ENCODE results near the gene PLXNA1. TPM values are rescaled to one million over a fixed set of nuclear protein-coding genes. Genes with fewer than 3 reads are reported as not detected.

Gene PLXNA1
- total and polyA plus RNA-seq, 10 of the 15 experiments (the other 5 are each of a cell fraction or from before 2014, with no cell fraction given): 0.03 to 16.4 (median 2.5) TPM

DNA sequence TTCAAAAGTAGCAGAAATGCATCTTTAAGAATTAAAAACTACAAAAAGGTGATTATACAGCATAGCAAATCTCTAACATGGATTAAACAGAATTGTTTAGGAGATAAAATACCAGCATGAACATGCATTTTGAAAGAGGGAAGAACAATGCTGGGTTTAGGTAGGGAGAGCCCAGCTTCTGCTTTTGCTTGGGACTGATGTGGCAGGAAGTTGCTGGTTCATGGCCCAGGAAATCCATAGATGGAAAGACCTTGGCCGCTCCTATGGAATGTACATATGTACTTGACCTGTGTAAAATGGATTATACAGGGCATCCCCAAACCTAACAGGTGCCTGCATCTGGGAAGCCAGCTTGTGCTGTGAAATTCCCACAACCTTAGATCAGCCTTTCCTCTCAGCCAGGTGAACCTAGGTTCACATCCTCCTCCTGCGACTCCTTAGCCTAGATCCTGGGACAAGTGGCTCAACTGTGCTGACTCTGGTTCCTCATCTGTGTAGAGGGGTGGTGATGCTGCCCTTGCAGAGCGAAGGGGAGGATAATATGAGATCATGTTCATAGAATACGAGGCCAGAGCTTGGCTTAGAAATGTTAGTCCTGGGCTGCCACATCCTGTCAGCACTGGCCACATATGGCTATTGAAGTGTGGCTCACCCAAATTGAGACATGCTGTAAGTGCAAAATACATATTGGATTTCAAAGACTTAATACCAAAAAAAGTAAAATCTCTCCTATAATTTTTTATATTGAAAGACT is 47.0 kb upstream of the PLXNA1 start (continued):
- no peak for TF ChIP-seq BHLHE40 (IDR thresholded peaks at IDR 0.05; ENCODE audit: borderline replicate concordance in 1 of 2, low read depth in 2 of 2, low read length in 1 of 2)
- no peak for TF ChIP-seq DPF2 (IDR thresholded peaks at IDR 0.05)
- TF ChIP-seq, protein P1, sequence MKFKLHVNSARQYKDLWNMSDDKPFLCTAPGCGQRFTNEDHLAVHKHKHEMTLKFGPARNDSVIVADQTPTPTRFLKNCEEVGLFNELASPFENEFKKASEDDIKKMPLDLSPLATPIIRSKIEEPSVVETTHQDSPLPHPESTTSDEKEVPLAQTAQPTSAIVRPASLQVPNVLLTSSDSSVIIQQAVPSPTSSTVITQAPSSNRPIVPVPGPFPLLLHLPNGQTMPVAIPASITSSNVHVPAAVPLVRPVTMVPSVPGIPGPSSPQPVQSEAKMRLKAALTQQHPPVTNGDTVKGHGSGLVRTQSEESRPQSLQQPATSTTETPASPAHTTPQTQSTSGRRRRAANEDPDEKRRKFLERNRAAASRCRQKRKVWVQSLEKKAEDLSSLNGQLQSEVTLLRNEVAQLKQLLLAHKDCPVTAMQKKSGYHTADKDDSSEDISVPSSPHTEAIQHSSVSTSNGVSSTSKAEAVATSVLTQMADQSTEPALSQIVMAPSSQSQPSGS (IDR thresholded peaks at IDR 0.05; ENCODE audit: low read length): no peak
- TF ChIP-seq TCF12 (IDR thresholded peaks at IDR 0.05; ENCODE audit: low read depth, low read length): no peak
- no peak for TF ChIP-seq BMI1 (IDR thresholded peaks at IDR 0.05; ENCODE audit: borderline replicate concordance)

DNA sequence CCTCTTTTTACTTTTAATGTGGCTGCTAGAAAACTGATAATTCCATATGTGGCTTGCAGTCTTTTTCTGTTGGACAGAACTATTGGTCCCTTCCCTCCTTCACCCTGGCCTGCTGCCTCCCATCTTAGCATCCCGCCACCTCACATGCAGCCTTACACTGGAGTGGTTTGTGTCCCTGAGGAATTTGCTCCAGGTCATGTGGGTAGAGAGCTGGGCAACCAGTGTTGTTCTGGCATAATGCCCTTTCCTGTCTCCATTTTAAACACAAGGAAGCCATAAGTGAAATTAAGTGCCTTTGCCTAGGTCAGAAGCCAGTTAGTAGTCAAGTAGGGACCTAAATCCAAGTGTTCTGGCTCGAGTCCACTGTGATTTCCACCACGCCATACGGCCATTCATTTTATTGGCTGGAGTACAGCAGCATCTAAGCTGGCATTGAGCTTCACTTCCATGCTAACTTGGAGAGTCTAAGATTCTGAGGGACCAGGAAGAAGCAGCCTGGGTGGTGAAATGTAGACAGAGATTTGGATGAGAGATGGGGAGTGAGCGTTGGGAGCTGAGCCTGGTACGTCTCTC is 46.0 kb upstream of the PLXNA1 start:
- Histone ChIP-seq H3K27ac (ENCODE audit: control insufficient read depth, insufficient read depth) (no peak overlapping the region), H3K79me2 (ENCODE audit: control insufficient read depth, insufficient read depth, low read length) (no peaks in the 10 kb centered on the region), H3K9me3 (replicated peaks; ENCODE audit: control insufficient read depth, insufficient read depth, low read length) (no peaks in the 10 kb centered on the region), H3K27me3 (replicated peaks in 1 of 2; ENCODE audit: control insufficient read depth in 2 of 2, insufficient read depth in 2 of 2, low read length in 1 of 2) (no peaks in the 10 kb centered on the region), H4K20me1 (ENCODE audit: control insufficient read depth, insufficient read depth) (no peaks in the 10 kb centered on the region), H2AFZ (ENCODE audit: control insufficient read depth, low read depth, low read length) (no peak overlapping the region), H3K36me3 (ENCODE audit: control insufficient read depth in 2 of 2, insufficient read depth in 2 of 2, low read length in 1 of 2) (no peaks in the 10 kb centered on the region), H3K4me2 (ENCODE audit: control insufficient read depth, insufficient read depth) (no peak overlapping the region), H3K4me1 (ENCODE audit: control insufficient read depth, insufficient read depth, low read length) (no peaks in the 10 kb centered on the region), H3K4me3 (no peak overlapping the region), H3K9ac (ENCODE audit: control insufficient read depth, insufficient read depth, low read length) (no peak overlapping the region)
- ChIA-PET RAD21 (ENCODE audit: unreplicated experiment) (interaction anchor here (1.2 kb wide), 1 partner anchor 24 kb away, joined by 3 read pairs; no protein-coding TSS in a partner anchor), CTCF (interaction anchor here (2.4 kb wide), 1 partner anchor 185 kb away, joined by 9 read pairs; no protein-coding TSS in a partner anchor), SMC1A (ENCODE audit: uncharacterized antibody, unreplicated experiment) (interaction anchor here (0.9 kb wide), 1 partner anchor 24 kb away, joined by 3 read pairs; no protein-coding TSS in a partner anchor), POLR2A (no interaction called here)
- in situ Hi-C loops (cut with MboI): no loop called here
- FAIRE-seq (no peak), ATAC-seq (no peak), DNase-seq (ENCODE audit: low read depth, low spot score) (no peak)
- BruUV-seq (replicated peaks): no TSS peak
- 87% methylated on average over 6 of the region's 6 CpGs for WGBS (ENCODE audit: insufficient coverage, insufficient replicate concordance, low lambda C conversion rate, missing lambda C conversion rate)
- intact Hi-C loops (cut with micrococcal nuclease; ENCODE audit: unreplicated experiment): no loop called here
- no peak for TF ChIP-seq CREB1 (IDR thresholded peaks at IDR 0.05; ENCODE audit: low read depth)
- no peak for TF ChIP-seq ESRRA (IDR thresholded peaks at IDR 0.05; ENCODE audit: low read length)
- no peak for TF ChIP-seq JUND (IDR thresholded peaks at IDR 0.05; ENCODE audit: low read depth, low read length)
- no peak for TF ChIP-seq SMC3 (IDR thresholded peaks at IDR 0.05; ENCODE audit: borderline replicate concordance, low read length)
- TF ChIP-seq TCF7 (IDR thresholded peaks at IDR 0.05; ENCODE audit: borderline replicate concordance): no peak
- TF ChIP-seq ZZZ3 (IDR thresholded peaks at IDR 0.05; ENCODE audit: control insufficient read depth, insufficient read length, low read depth): no peak
- no peak for TF ChIP-seq KAT2A (conservative IDR thresholded peaks at IDR 0.05; ENCODE audit: control insufficient read depth, low read depth, low read length)
